Iris pigment epithelial cell (primary cell): ENCODE results near the gene SFI1.

ENCODE experiments used
- DNase-seq: peaks from one replicate; pipeline ENCODE4 v3.0.0-alpha.2; 2011; ENCODE audit warnings: low read depth

Gene SFI1

DNA sequence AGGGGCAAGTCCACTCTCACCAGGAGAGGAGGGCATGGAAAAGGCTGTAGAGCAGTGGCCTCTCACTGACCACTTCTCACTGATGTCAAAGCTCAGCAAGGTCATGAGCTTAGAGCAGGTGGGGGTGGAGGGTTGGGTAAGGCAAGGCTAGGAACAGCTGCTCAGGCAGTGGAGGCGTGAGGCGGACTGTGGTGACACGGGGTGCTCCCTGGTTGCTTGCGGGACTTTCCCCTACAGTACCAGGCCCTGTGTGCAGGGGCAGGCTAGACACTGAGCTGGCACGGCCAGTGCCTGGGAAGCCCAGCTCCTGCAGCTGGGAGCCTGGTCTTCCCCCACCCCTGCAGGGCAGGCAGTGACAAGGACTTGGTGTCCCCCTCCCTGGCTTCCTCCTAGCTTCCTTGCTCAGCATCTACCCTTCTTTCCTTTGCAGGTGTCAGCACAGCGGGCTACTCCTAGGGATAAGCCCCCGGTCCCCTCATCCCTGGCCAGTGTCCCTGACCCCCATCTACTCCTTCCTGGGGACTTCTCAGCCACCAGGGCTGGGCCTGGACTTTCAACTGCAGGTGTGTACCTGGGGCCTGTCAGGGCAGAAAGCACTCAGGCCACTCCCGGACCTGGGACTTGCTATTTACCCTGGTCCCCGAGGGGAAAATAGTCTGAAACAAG is 120.1 kb downstream of the SFI1 start:
- no peak for DNase-seq

DNA sequence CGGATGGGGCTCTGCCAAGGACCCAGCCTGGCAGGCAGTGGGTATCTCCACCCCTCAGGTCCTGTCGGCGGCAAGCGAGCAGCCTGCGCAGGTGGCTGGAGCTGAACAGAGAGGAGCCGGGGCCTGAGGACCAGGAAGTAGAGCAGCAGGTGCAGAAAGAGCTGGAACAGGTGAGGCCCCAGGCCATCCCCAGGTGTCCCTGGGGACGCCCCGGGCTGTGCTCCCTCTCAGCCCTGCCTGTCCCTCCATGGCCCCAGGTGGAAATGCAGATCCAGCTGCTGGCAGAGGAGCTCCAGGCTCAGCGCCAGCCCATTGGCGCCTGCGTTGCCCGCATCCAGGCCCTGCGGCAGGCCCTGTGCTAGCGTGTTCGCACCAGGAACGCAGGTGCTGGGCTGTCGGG is 121.7 kb downstream of the SFI1 start:
- DNase-seq: no peak

DNA sequence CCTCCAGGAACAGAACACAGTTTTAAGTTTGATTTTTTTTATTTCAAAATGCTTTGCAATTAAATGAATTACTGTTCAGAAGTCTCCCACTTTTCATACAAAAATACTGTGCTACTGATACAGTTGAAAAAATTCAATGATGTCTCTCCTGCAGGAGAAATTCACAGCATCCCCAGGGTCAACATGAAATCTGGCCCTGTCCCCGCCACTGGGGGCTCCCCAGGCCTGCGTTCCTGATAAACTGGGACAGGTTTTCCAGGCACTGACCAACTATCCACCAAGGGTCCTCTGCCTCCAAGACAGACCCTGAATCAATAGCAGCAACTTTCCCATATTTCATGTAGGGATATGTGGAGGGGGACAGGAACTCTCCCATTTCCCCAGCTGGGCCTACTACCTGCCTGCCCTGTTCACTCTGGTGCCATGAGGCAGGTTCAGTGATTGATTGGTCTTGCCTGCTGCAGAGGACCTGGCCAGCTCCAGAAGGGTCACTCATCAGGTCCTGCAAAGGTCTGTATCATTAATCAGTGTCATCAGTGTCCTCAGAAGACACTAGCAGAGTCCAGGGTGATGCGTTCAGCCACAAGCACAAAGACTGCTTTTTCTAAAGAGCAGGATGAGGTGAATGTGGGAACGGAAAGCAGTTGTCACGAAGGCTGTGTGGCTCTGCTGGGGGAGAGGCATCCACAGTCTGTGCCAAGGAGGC is 122.3 kb downstream of the SFI1 start:
- no peak for DNase-seq

DNA sequence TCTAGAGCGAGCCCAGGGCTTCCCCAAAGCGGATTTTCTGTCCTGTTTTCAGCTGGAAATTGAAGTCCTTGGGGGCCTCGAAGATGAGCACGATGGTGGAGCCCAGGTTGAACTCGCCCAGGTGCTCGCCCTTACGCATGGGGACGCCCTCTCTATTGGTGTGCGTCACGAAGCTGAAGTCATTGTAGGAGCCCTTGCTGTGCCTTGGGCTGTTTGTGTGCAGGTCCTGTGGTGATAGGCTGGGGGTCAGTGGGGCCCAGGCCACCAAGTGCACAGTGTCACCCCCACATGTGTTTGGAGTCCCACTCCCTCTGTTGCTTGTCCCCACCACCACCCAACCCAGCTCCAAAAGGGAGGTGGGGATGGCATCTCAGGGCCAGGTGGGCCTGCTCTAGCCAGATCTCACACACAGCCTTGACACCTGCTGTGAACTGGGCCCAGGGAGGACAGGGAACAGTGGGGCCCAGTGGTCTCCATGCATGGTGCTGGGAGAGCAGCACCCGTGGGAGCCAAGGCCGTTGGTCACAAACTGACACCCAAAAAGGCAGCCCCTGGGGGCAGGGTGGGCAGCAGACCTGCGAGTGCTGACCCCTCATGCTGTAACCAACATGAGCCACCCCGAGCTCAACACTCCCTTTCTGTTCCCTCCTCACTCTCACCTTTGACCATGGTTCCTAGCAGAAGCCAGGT is 123.4 kb downstream of the SFI1 start:
- DNase-seq: no peak

GRCh38 chr22:31620756-31621480 is 124.6 kb downstream of the SFI1 start:
- no peak for DNase-seq

DNA sequence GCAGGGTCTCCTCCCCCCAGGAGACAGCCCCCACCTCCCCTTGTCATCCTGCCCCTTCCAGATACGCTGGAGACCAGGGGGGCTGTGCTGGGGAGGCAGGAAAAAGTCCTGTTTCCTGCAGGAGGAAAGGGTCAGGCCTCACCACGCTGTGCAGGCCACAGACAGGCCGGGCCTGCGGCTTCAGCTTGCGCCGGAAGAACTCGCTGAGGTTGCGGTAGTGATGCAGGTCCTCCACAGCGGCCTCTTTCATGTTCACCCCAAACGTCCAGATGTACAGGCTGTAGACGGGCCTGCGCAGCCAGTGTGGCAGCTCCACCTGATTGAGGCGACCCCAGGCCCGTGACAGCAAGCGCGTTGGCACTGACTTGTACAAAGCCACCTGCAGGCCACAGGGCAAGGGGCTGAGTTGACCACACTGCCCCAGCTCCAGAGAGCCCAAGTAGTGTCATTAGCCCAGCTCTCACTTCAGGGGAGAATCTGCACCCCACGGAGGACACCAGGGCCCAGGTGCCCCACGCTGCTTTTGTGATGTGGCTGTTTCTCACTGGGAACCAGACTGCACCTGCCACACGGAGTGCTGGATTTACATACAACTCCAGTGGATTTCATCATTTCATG is 125.3 kb downstream of the SFI1 start:
- DNase-seq: no peak

DNA sequence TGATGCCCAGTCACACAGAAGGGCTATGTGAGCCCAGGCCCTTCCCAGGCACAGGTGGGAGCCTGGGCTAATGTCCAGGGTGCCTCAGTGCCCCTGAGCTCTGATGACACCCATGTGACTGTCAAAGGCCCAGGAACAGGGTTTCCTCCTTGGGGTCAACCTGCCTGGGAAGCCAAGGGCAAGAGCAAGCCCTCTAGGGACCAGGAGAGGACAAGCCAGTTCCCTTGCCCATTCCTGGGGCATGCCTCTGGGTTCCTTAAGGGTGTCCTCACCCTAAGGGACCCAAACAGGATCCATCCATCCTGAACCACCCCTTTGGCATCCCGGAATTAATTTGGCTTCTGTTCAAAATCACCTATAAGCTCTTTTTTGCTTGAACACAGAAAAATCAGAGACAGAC is 126.6 kb downstream of the SFI1 start:
- no peak for DNase-seq

DNA sequence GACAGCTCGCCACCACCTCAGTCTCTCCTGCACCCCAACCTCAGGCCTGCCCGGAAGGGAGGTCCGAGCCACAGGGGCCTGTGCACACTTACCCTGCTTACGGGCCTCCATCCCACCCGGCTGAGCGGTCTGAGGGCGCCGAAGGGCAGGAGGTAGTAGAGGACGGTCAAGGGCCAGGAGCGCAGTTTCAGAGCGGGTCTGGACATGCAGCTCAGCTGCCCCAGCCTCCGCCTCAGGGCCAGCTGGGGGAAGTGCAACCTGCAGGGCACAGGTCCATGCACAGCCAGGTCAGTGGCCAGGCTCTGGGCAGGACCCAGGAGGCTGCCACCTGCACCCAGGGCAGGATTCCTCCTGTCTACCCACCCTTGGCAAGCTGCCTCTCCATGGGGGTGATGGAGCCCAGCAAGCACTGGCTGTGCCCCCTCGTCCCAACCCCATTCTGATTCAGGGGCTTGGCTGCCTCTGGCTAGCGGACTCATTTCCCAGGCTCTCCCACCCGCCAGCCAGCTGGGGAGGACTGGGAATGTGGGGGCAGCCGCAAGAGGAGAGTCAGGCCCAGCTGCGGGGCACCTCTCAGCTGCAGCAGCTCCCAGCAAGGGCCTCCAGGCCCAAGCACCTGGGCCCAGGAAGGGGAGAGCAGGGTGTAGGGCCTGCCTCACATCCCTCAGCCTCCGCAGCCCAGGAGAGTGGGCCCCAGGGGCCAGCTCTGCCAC is 127.4 kb downstream of the SFI1 start:
- no peak for DNase-seq

DNA sequence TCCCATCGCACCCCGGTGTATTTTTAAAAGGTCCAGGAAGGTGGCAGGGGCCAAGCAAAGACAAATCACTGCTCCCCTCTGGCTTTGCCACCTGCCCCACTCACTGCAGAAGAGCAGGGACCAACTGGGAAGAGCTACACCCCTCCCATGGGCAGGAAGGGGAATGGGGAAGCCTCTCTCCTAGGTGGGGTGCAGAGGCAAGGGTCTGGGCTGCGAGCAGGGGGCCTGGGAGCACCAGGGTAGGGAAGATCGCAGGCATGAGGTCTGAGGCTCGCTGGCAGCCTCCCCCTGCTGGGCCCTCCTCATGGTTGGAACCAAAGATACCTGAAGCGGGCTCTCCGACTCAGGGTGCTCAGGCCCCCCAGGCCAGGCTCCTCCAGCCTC is 128.9 kb downstream of the SFI1 start:
- DNase-seq: no peak

- DNase-seq: peak; percentile 60
Measured at GRCh38 chr22:31625661-31626426, 129.5 kb downstream of the SFI1 start.

- peak; percentile 48 for DNase-seq
Measured at GRCh38 chr22:31626427-31627150, 130.3 kb downstream of the SFI1 start.

- no peak for DNase-seq
Measured at GRCh38 chr22:31627223-31627731, 130.9 kb downstream of the SFI1 start.

- DNase-seq: no peak
Measured at GRCh38 chr22:31628362-31628761, 132.0 kb downstream of the SFI1 start.

DNA sequence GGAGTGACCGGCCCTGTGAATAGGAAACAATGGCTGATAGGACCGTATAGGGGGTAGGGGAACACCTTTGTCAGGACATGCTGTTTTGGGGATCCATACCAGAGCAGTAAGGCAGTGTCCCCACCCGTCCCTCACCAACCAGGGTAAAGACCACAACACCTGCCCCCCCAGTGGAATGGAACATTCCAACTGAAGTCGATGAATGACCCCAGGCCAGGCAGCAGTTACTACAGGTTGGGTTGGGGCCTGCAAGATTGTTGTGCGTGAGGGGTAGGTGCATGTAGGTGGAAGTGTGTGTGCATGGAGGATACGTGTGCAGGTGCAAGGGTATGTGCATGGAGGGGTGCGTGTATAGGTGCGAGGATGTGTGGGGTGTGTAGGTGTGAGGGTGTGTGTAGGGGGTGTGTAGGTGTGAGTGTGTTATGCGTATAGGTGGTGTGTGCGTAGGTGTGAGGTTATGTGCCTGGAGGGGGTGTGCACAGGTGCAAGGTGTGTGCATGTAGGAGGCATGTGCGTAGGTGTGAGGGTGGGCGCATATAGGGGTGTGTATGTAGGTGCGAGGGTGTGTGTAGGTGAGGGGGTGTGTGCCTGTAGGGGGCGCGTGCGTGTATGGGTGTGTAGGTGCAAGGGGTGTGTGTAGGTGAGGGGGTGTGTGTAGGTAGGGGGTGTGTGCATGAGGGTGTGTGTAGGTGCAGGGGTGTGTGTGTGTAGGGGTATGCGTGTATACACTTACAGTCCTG is 132.8 kb downstream of the SFI1 start:
- DNase-seq: no peak

- DNase-seq: no peak
Measured at GRCh38 chr22:31629741-31630184, 133.4 kb downstream of the SFI1 start.

DNA sequence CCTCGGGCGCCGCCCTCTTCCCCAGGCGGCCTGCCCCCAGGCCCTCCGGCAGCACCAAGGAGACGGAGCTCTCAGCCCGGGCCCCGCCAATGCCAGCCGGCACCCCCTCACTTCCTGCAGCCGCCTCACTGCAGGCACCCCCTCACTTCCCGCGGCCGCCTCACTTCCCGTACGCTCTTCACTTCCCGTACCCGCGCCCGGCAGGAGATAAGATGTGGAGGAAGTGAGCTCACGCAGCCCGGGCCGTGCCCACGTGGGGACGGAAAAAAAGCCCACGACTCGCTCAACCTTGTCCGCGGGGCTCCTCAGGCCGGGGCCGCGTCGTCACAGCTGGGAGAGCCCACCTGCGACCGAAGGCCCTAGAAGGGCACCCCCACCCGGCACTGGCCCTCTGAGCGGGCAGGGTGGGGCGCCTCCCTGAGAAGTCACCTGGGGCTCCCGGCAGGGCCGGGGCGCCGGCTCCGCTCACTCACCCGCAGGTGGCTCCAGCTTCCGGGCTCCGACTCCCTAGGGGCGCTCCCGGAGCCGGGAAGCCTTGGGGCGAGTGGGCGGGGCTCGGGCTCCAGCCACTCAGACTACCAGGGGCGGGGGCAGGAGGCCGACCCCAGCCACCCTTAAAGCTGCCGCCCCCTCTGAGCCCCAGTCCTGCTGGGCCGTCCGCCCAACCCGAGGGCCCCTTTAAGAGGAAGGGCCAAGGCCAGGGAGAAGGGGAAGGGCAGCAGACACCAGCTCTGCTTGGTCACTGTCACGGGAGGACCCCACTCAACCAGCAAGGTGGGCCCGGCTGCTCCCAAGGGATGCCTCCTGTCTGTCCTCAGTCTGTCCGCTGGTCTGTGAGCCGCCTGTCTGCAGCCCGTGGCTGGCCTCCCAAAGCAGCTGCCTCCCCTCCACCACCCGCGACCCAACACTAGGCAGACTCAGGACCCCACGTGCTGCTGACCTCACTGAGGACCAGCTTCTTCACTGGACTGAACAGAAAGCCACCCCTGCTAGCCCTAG is 134.3 kb downstream of the SFI1 start:
- peak; percentile 82 for DNase-seq

DNA sequence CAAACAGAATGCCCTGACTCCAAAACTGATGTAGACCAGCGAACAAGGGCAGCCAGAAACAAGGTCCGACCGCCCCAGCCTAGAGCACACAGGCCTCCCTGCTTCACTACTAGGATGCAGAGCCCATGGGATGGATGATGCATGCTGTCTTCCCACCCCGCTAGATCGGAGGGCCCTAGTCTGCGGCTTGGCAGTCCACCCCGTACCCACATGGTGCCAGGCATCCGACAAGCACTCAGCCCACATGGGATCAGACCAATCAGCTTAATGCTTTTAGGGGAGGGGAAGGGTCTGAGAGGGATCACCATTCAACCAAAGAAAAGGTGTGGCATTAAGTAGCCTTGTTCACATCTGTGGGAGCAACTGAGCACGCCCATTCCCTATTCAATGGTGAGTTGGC is 135.1 kb downstream of the SFI1 start:
- no peak for DNase-seq
